HG02798 (cell line): Measurements from ENCODE around the gene DBT.
"Not testable (repeated sequence)": the region's sequence is repeated elsewhere in the genome, so short reads cannot be mapped to it uniquely, and the experiment has no call there.

Experiments used
- ATAC-seq: cut with Tn5 transposase; IDR thresholded peaks from one replicate; pipeline ENCODE4 v1.9.1; 2021; ENCODE audit warnings: mild to moderate bottlenecking; ENCODE audit not compliant: unreplicated experiment, poor library complexity

The DBT gene

DNA sequence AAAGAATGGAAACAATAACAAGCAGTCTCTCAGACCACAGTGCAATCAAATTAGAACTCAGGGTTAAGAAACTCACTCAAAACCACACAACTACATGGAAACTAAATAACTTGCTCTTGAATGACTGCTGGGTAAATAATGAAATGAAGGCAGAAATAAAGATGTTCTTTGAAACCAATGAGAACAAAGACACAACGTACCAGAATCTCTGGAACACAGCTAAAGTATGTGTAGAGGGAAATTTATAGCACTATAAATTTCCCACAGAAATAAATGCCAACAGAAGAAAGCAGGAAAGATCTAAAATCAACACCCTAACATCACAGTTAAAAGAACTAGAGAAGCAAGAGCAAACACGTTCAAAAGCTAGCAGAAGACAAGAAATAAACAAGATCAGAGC is 46.9 kb downstream of the DBT start:
- ATAC-seq: not testable (repeated sequence)

DNA sequence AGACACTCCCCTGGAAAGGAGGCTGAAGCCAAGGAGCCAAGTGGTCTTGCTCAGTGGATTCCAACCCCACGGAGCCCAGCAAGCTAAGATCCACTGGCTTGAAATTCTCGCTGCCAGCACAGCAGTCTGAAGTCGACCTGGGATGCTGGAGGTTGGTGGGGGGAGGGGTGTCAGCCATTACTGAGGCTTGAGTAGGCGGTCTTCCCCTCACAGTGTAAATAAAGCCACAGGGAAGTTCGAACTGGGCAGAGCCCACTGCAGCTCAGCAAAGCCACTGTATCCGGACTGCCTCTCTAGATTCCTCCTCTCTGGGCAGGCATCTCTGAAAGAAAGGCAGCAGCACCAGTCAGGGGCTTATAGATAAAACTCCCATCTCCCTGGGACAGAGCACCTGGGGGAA is 49.6 kb downstream of the DBT start:
- ATAC-seq: not testable (repeated sequence)

DNA sequence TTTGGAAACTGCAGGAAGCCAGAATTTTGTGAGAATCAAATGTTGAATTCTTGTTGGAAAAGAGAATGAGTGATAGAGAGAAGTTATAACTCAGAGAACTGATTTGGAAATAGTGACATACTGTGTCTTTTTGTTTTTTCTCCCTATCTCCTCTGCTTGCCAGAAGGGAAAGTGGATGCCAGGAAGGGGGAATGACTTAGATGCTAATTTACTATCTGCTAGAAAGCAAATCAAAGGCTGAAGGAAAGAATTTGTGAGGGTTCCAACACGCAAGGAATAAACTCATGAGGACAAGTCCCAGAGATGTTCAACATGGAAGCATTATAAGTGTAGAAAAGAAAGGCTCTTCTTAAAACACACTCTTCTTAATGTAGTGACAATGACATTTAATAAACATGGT is 51.0 kb downstream of the DBT start:
- ATAC-seq: no peak

DNA sequence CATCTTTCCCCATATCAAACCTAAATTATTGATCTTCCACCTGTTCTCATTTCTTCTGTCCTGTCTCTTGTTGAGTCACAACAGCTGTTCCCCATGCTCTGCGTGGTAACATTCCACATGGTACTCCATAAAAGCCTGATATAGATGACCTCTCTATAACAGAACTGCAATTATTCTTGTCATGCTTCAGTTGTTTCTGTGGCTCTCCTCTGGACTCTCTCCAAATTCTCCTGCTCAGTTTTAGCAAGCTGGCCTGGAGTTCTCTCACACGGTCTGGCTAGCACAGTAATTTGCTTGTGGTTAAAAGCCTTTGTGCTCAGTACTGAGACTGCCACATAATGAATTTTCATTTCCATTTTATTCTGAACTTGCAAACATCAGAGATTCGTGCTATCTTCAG is 61.0 kb downstream of the DBT start:
- ATAC-seq: peak; percentile 71

DNA sequence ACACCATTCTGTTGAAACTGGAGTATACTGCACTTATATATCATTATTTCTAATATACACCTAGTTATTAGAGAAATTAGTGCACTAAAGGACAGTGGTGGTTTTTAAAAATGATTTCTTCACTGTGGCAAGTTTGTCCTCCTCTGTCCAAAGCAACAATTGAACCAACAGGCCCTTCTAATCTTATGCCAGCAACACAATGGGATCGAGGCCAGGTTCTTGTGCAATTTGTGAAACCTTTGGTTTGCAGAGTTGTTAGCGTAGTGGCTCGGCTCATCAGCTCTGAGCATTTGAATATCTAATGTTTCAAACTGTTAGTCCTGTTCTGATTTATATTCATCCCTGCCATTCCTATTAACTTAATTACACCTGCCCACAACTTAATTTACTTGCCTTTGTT is 61.7 kb downstream of the DBT start:
- no peak for ATAC-seq

DNA sequence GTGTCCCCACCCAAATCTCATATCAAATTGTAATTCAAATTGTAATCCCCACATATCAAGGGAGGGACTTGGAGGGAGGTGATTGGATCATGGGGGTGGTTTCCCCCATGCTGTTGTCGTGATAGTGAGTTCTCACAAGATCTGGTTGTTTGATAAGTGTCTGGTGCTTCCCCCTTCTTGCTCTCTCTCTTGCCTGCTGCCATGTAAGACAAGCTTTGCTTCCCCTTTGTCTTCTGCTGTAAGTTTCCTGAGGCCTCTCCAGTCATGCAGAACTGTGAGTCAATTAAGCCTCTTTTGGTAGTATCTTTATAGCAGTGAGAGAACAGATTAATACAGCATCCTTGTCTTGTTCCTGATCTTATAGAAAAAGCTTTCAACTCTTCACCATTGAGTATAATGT is 65.1 kb downstream of the DBT start:
- ATAC-seq: no peak

DNA sequence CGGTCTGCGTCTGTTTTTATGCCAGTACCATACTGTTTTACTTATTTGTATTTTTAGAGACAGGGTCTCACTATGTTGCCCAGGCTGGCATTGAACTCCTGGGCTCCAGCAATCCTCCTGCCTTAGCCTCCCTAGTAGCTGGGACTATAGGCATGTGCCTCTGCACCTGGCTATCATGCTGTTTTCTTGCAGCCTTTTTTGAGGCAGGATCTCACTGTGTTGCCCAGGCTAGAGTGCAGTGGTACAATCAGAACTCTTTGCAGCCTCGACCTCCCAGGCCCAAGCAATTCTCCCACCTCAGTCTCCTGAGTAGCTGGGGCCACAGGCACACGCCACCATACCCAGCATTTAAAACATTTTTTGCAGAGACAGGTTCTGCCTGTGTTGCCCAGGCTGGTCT is 66.3 kb downstream of the DBT start:
- no peak for ATAC-seq

DNA sequence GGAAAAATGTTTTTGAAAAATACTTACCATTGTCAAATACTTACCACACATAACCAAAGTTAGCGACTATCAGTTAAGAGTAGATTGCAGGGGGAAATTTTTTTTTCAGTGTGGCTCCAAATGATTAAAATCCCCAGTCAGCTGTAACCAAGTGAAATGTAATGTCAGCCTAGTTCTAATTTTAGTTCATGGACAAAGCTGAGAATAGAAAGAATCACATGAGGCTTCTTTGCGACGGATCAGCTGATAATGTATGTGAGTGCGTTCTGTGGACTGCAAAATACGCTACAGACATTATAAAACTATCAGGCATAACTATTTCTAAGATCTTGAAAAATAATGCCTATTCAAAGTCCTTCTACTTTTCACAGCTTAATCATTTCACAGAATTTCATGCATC is 71.5 kb downstream of the DBT start, which contains the start of gene LRRC39:
TSS of gene LRRC39 (minus strand) at position 166 of the 400 bp plus-strand sequence. CDS start 9,740 bp downstream, outside the sequence.
- no peak for ATAC-seq

DNA sequence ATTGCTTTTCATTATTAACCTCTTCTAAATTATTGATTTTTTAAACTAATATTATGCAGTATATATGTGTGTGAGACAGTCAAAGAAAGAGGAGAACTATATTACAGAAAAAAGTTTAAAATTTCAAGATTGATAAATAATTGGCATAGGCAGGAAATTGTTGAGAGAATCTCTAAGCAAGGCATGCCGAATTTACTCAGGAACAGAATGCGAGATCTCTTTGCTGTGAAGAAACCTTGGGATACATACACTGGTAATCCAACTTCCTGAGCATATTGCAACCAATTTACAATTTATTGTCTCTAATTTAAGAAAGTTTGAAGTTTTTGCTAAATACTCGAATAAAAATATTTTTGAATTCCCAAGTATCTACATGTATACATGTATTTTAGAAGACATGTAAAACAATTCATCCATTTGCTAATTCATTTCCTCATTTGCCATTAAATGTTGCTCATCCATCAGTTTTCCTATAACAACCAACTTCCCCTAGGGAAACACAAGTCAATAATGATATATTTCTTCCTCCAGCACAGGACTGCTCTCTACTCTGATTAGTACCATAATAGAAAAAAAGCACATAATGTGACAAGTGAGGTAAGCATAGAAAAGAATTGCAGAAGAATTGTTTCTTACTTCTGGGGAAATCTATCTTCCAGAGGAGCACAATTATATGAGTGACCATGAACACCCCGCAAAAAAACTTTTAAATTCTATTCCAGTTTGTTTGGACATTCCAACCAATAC is 72.2 kb downstream of the DBT start:
- no peak for ATAC-seq

DNA sequence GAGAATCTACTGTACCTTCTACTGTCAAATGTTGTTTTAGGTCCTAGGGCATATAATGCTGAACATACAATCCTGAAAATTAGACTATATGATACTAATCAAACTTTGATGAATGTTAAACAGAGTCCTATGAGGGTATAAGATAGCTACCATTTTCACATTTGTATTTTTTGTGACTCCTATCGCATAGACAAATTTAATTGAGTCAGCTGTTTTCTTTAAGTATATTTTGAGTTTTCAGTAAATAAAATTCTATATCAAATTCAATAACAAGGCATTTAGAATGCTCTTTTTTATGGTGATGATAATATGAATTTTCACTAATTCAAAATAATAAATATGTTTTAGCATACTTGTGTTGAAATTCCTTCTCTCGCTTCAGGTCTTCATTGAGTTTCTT is 81.6 kb downstream of the DBT start:
- ATAC-seq: no peak

DNA sequence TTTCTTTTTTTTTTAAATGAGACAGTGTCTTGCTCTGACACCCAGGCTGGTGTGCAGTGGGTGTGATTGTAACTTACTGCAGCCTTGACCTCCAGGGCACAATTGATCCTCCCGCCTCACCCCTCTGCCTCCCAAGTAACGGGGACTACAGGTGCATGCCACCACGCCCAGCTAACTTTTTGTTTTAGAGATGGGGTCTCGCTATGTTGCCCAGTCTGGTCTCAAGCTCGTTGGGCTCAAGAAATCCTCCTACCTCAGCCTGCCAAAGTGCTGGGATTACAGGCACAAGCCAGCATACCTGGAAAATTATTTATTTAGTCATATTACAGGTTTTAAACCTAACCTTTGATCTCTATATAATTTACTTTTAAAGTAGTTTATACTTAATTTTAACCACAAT is 84.9 kb downstream of the DBT start:
- ATAC-seq: no peak

DNA sequence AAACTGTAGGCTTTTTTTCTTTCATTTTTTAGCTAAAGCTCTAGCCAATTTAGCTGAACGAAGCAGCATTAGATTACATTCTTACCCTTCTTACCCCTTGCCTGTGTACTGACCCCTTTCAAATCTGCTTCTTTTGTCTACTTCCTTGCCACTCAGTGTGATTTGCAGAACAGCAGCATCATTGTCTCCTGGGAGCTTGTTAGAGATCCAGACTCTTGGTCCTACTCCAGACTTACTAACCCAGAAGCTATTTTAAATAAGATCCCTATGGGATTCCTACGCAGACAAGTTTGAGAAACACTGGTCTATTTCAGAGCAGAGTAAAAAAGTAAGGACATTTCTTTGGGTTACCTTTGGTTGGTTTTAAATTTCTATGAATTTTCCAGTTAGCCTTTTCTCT is 85.4 kb downstream of the DBT start:
- ATAC-seq: no peak

DNA sequence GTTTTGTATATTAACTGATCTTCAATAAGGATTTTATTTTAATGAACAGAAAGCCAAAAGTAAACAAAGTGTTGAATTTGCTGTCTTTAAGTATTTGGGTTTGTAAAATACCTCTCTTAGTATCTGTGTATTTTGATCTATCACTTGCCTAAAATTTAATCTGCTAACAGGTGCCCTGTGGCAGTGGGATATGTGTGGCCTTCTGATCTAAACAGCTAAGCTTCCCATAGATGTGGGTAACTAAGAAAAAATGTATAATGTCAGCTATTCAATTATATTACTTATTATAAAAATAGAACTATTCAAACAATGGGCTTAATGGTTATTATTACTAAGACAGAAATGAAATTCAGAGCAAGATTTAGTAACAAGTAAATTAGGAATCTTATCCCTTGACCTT is 86.8 kb downstream of the DBT start:
- no peak for ATAC-seq

DNA sequence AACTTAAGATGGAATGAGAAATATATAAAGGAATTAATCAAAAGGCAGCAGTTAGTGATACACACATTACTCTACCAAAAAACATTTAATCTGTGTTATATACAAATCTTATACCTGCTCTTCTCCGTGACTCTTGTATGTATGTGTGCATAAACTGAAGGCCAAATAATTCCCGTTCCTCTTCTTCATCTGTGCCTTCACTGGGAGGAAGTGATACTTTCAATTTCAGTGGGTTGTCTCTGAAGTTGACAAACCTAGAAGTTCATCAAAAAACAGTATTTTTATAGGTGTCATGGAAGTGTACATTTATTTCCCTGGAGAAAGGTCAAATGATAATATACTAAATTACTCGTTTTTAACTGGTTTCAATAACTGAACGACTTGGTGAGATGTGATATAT is 97.4 kb downstream of the DBT start:
- peak; percentile 66 for ATAC-seq

DNA sequence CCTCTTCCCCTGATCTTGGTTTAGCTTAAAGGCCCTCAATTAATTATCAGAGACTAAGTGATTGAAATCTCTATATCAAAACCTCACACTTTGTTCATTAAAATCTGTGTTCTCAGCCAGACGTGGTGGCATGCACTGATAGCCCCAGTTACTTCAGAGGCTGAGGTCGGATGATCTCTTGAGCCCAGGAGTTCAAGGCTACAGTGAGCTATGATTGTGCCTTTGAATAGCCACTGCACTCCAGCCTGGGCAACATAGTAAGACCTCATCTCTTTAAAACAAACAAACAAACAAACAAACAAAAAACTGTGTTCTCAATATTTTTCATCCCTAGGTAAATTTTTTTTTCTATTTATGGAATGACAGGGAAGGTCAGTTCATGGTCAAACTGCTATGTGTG is 98.0 kb downstream of the DBT start:
- ATAC-seq: no peak

DNA sequence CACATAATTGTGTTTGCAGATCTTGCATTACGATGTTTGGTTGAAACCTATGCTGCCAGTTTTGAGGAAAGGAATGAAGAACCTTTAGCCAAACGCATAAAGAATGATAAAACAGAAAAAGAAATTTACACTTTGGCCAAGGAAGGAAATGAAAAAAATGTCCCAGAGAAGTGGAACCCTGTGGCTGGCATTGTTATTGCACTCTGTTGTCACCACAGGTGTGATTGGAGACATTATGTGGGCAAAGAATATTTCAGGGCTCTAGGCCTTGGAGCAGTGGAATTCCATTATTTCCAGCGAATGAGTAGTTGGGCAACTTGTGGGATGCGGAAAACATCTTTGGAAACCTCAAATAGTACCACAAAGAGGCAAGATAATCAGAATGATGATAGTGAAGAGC is 101.8 kb downstream of the DBT start:
- ATAC-seq: no peak

DNA sequence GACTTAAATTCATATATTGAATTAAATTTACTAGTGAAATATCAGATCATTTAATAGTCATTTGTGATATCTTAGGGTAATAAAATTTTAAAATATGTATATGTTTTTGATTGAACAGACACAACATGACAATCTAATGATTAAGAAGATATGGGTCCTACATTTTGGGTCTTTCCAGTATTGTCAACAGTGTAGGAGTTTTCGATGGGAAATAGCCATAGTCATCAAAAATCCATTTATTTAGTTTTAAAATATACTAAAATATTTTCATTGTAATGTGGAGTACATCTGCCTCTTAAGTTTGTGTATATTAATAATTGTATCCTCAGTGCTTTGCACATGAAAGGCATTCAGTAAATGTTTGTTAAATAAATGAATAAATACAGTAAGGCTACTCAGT is 102.7 kb downstream of the DBT start:
- no peak for ATAC-seq

DNA sequence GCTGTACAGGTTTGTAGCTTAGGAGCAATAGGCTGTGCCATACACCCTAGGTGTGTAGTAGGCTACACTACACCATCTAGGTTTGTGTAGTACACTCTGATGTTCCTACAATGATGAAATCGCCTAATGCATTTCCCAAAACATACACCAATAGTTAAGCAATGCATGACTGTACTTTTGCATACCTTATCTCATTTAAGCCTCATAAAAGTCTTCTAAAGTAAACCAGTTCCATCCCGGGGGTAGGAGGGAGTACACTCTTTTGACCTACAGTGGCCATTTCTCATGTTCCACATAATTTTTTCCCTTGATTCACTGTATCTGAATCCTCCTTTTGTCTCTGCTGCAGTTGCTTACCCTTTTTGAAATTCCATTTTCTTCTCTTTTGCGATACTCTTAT is 104.5 kb downstream of the DBT start:
- no peak for ATAC-seq

DNA sequence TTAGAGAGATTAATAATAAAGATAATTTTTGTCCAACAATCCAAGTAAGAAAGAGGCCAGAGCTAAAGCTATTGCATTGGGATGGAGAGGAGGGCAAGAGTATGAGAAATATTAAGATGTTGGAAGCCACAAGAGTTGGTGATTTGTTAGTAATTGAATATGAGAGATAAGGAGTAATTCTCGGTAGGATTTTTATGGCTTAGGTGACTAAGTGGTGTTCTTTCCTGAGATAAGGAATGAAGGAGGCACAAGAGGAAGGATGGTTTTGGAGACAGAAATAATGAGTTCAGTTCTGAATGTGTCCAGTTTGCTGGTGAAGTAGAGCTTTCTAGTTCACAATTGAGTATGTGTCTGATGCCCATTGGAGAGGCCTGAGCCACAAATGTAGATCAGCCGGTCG is 107.3 kb downstream of the DBT start:
- ATAC-seq: no peak

DNA sequence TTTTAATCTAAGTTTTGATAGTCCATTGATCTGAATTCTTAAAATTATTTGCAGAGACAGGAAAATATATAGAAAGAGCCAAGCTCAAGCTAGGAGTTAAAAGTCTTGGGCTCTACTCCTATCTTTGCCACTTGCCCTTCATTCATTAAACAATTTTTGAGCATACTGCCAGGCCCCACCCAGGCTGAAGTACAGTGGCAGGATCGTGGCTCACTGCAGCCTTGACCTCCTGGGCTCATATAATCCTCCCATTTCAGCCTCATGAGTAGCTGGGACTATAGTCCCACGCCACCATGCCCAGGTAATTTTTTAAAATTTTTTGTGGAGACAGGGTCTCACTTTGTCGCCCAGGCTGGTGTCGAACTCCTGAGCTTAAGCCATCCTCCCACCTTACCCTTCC is 108.4 kb downstream of the DBT start:
- no peak for ATAC-seq

DNA sequence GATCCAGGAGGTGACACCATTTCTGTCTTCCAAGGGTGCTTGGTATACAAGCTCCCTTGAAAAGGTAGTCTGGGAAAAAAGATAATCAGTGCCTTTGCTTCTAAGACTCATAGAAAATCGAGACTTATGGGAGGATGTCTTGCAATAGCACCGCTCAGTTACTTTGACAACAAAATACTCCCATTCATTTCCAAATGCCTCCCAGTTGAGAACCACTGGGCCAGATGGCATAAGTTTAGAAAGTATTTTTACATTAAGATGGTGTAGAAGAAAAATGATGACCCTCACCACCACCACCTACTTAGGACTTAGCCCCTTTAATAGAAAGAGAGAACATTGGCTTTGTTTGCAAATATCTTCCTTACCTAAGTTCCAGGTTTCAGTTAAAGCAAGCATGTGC is 112.0 kb downstream of the DBT start:
- no peak for ATAC-seq
